Measurements from ENCODE around the gene ARRDC3.
"Not testable (repeated sequence)": the region's sequence is repeated elsewhere in the genome, so short reads cannot be mapped to it uniquely, and the experiment has no call there.

Gene ARRDC3

GRCh38 chr5:91345461-91345860 lies 37.7 kb downstream of the ARRDC3 start:
- no peak overlapping the region for H3K4me3 ChIP-seq (ENCODE audit: low read depth, low read length)
- DNase-seq (ENCODE audit: low read depth) = no peak
- TF ChIP-seq CTCF (IDR thresholded peaks at IDR 0.05; ENCODE audit: insufficient read depth, low read depth, low read length, missing control alignments) = no peak

- not testable (repeated sequence) for DNase-seq (ENCODE audit: low read depth); H3K4me3 ChIP-seq (ENCODE audit: low read depth, low read length)
Observed at GRCh38 chr5:91344661-91345200, 38.4 kb downstream of the ARRDC3 start.

DNA sequence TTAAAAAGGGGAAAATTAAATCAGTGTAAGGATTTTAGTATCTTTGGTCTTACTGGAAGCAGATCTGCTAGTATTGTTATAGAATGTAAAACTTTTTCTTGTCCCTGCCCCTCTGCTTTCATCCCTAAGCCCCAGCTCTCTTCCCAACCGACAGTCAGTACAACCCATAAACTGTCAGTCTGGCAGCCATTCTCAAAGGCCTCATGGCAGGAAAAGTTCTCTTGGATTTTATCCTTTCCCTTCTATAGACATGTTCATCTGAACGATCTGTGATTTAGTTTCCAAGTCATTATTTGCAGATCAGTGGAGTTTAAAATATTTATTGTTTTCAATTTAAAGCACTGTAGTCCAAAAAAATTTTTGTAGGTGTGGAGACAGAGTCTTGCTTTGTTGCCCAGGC lies 39.2 kb downstream of the ARRDC3 start:
- no peak for TF ChIP-seq CTCF (IDR thresholded peaks at IDR 0.05; ENCODE audit: insufficient read depth, low read depth, low read length, missing control alignments)
- no peak overlapping the region for H3K4me3 ChIP-seq (ENCODE audit: low read depth, low read length)
- no peak for DNase-seq (ENCODE audit: low read depth)

GRCh38 chr5:91342931-91343330 lies 40.2 kb downstream of the ARRDC3 start:
- DNase-seq (ENCODE audit: low read depth); H3K4me3 ChIP-seq (ENCODE audit: low read depth, low read length): not testable (repeated sequence)

GRCh38 chr5:91341154-91341553 lies 42.0 kb downstream of the ARRDC3 start:
- H3K4me3 ChIP-seq (ENCODE audit: low read depth, low read length) = no peak overlapping the region
- TF ChIP-seq CTCF (IDR thresholded peaks at IDR 0.05; ENCODE audit: insufficient read depth, low read depth, low read length, missing control alignments) = no peak
- no peak for DNase-seq (ENCODE audit: low read depth)

DNA sequence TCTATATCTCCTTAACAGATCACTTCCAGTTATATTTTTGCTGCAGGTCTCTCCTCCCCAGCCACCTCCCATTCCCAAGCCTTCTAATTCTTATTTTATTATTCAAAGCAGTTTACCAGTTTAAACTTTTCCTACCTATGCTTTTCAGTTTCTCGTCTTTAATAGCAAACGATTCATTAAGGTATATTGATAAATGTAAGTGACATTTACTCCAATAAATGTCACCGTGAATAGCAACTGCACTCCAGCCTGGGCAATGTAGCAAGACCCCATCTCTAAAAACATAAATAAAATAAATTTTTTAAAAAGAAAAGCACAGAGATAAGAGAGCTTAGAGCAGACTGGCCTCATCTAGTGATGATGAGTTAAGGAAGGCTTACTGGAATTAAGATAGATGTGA lies 42.6 kb downstream of the ARRDC3 start:
- TF ChIP-seq CTCF (IDR thresholded peaks at IDR 0.05; ENCODE audit: insufficient read depth, low read depth, low read length, missing control alignments) = no peak

DNA sequence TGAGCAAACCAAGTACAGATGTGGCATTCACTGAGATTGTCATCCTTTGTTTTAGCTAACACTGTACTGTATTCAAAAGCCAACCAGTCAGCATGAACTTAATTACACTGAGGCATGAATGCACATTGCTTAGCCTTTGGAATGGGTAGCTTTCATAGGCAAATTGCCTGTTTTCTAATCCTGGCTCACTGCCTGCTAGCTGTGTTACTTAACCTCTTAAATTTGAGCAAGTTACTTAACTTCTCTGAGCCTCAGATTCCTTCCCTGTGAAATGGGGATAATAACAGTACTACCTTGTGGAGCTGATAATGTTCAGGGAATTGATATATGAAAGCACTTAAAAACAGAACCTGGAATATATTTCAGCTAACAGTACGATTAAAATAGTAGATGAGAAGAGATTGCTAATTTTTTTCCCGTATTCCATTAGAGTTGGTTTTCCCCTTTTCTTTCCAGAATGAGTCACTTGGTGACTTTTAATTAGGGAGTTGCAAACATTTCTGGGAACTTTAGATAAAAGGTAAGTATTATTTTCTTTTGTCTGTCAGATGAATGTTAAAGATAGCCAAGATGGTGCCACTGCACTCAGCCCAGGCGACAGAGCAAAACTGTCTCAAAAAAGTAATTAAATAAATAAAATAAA lies 43.9 kb downstream of the ARRDC3 start:
- H3K4me3 ChIP-seq (ENCODE audit: low read depth, low read length) = no peak overlapping the region
- DNase-seq (ENCODE audit: low read depth) = no peak
- TF ChIP-seq CTCF (IDR thresholded peaks at IDR 0.05; ENCODE audit: insufficient read depth, low read depth, low read length, missing control alignments) = no peak

More for the DNA sequence above, 42.6 kb downstream of the ARRDC3 start:
- no peak overlapping the region for H3K4me3 ChIP-seq (ENCODE audit: low read depth, low read length)
- no peak for DNase-seq (ENCODE audit: low read depth)
